HPDE6-E6E7 (cell line): Measurements from ENCODE around the gene FOXN3.
"Not testable (repeated sequence)": the region's sequence is repeated elsewhere in the genome, so short reads cannot be mapped to it uniquely, and the experiment has no call there.

Source experiments
- DNase-seq: peaks from one replicate; pipeline ENCODE4 v3.0.0; 2011; ENCODE audit warnings: missing footprints; ENCODE audit errors: extremely low spot score

FOXN3 gene

GRCh38 chr14:89165189-89166181, 251.5 kb downstream of the FOXN3 start:
- DNase-seq: no peak

DNA sequence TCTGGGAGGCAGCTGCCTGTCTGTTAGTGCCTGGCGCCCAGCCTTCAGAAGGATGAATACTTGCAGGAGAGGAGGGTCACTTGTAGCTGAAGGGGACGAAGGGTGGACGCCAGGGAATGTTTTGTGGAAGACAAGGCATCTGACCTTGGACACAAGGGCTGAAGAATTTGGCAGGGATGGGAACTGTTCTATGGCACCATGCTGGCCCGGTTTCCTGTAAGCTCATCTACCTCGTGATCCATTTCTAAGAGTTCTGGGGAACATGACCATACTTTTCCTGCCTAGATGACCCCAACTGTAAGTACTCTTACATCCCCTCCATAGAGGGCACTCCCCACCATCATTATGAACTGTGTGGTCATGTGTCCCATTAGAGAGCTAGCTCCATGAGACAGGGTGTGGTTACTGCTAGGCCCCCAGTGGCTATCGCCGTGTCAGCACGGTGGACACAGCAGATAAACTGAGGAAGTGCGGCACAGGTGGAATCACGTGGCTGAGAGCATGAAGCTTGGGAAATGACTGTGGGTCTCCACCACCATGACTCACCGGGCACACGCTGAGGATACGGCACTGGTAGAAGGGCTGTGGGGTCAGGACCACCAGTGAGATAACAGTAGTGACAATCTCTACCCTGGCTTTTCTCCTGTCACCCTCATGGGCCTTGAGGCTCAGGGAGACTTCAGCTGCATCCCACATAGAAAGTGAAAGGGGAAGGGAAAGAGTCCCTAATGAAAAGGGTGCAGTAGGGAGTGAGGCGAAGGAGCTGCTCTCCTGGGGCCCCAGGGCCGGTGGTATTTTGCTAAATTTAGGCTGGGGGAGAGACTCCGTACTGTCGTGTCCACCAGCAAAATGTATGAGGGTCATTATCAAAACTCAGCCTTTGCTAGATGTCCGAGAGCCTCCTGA, 252.6 kb downstream of the FOXN3 start:
- no peak for DNase-seq

DNA sequence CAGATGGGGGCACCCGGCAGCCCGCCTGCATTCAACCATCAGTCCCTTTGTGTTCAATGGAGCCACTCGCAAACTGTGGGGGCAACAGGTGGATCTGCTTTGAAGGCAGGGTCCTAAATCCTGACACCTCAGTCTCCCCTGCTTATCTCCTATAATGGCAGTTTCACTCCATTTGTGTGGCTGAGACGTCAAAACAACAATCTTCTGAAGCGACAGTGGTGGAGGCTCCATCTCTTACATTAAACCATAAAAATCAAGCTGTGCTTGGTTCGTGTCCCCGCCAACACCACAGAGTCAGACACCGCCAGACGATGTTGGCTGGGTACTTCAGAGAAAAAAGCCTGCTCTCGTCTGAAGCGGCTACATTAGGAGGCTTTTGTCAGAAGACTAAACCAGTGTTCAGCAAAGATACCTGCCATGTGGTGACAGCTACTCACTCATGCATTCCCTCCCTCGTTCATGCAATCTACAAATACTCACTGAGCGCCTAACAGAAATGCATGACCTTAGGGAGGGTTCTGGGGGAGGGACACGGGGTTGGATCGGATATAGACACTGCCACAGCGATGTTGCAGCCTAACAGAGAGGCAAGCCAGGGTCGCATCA, 253.9 kb downstream of the FOXN3 start:
- DNase-seq: no peak

- no peak for DNase-seq
Measured at GRCh38 chr14:89162586-89162985, 254.4 kb downstream of the FOXN3 start.

- no peak for DNase-seq
Measured at GRCh38 chr14:89160437-89160836, 256.6 kb downstream of the FOXN3 start.

DNA sequence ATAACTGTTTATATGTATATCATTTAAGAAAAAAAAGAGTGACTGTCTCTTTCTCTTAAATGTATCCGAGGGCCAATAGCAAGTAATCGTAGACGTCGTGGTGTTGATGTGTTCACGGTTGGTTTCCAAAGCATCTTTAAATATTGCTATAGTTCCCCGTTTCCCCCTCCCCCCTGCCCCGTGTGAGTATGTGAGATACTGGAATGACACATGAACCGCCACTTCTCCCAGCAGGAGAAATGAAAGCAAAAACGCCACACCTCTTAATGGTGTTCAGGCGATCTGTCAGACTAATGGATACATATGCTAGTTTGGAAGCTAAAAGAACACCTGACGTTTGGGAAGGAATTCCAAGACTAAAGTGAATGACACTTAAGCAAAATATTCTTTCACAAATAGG, 258.3 kb downstream of the FOXN3 start:
- DNase-seq: no peak

DNA sequence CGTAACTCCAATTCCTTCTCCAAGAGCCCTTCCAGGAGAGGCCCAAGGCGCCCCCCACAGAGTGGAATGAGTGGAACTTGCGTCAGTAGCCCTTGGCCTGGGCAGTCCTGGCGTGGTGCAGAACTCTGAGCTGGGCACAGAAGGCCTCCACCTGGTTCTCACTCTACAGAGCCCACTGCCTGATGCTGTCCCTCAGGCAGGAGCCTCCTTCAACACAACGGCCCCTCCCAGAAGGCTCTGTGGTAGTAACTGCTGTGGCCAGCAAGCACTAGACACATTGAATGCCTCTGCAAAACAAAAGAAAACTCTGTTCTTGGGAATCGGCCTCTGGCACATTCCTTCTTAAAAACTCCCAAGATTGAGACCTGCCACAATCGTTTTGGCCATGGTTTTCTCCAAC, 258.9 kb downstream of the FOXN3 start:
- DNase-seq: not testable (repeated sequence)

DNA sequence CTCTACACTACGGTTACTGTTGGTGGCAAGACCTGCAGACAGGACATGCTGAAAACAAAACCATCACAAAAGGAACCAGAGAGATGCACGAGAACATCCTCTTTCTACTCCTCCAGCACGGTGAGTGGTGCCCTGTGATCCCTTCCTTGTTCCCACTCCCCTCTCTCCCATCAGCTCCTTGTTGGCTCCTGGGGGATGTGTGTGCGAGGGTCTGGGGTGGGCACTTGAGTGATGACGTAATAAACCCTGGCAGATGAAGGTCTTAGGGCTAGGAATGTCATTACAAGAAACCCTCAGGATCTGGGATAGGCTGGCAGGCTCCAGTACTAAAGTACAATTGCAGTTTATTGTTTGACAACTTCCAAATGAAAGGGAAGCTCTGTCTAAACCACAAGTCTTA, 261.5 kb downstream of the FOXN3 start:
- no peak for DNase-seq

DNA sequence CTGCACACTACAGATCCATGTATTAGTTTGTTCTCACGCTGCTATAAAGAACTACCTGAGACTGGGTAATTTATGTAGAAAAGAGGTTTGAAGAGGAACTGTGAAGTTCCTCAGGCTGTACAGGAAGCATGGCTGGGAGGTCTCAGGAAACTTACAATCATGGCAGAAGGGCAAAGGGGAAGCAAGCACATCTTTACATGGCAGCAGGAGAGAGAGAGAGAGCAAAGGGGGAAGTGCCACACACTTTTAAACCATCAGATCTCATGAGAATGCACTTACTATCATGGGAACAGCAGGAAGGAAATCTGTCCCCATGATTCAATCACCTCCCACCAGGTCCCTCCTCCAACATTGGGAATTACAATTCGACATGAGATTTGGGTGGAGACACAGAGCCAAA, 265.3 kb downstream of the FOXN3 start:
- not testable (repeated sequence) for DNase-seq

DNA sequence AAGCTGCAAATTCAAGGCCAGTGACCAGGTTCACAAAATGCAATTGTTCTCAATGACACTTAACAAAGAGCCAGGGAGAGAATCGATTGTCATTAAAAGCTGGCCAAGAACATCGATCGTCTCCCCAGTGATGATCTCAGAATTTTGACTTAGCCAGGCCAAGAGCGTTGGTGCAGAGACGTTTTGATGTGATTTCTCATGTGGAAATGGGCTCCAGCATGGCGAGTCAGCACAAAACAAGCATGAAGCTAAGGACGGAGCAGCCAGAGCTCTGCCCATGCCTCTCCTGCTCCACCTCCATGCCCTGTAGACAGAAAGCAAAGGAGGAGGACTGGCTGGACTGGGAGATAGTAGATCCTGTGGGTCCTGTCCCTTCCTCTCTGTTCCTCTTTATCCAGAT, 270.8 kb downstream of the FOXN3 start:
- DNase-seq: no peak

- no peak for DNase-seq
Measured at GRCh38 chr14:89144642-89145041, 272.4 kb downstream of the FOXN3 start.

DNA sequence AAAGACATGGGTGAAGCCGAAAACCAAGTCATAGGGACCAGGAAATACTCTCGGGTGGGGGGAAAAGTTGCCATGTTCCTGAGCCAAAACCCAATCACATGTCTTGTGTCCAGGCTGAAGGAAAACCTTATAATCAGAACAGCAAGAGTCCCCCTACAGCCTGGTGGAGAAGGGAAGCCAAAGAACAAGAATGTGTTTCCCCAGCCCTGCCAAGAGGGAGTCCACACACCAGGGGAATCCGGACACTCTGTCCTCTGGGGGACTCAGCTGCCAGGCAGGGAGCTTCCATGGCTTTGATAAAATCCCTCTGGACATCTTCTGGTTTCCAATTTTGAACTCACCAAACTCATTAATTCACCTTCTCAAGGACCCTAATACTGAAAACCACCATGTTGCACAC, 273.0 kb downstream of the FOXN3 start:
- no peak for DNase-seq

DNA sequence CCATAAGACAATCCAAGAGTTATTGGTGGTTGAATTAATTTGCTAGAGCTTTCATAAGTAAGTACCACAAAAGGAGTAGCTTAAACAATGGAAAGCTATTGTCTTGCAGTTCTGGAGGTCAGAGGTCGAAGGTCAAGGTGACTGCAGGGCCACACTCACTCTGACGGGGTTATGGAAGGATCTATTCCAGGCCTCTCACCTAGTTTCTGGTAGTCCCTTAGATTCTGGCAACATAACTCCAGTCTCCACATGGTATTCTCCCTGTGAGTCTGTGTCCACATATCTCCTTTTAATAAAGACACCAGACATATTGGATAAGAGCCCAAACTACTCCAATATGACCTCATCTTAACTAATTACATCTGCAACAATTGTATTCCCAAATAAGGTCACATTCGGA, 273.4 kb downstream of the FOXN3 start:
- no peak for DNase-seq

DNA sequence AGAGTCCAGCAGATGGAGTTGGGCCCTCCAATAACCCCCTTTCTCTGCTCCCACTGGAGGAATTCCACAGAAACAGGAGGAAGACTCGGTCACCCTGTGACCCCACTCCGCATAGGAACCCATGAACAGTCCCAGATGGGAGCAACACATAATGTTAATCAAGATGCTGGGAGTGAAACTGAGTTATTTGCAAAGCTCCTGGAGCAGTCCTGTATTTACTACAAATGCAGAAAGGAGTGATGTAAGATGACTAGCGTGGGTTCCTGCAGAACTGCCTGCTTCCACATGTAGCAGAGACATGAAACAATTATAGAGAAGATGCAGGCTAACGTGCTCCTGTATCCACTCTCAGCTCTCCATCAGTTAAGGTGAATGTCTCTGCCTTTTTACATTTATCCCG, 274.7 kb downstream of the FOXN3 start:
- DNase-seq: no peak

DNA sequence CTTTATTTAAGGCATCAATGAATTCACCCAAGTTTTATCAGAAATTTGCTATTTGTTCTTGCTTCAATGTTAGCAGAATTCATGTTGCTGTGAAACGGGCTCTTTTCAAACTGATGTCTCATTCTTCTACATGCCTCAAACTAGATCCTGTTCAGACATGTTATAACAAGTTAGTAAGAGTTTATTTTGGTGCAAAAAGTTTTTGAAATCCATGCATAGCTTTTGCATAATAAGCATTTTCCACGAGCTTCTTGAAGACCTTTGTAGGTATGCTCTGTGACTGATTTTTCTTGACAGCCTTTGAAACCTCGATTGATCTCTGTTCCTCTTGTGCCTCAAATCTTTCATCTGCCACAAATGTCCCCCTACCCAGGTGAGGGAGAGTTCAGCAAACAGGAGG, 275.2 kb downstream of the FOXN3 start:
- no peak for DNase-seq

GRCh38 chr14:89140326-89140725, 276.7 kb downstream of the FOXN3 start:
- DNase-seq: no peak

GRCh38 chr14:89139404-89140247, 277.4 kb downstream of the FOXN3 start:
- DNase-seq: no peak

DNA sequence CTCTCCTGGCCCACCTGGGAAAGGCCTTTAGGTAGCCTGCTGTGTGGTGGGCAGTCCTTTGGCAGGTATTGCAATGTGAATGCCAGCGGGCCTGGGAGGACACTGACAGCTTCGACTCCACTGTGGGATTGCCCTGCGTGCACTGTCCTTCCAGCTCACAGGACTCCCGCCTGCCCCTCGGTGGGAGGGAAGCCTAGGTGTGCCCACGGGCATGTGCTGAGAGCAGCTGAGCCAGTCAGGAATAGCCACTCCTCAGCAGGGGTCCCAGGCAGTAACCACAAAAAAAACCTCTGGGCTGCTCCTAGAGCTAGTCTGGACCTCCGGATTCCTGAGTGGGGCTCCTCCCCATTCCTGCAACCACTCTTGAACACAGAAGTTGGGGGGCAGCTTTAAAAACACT, 278.2 kb downstream of the FOXN3 start:
- no peak for DNase-seq

DNA sequence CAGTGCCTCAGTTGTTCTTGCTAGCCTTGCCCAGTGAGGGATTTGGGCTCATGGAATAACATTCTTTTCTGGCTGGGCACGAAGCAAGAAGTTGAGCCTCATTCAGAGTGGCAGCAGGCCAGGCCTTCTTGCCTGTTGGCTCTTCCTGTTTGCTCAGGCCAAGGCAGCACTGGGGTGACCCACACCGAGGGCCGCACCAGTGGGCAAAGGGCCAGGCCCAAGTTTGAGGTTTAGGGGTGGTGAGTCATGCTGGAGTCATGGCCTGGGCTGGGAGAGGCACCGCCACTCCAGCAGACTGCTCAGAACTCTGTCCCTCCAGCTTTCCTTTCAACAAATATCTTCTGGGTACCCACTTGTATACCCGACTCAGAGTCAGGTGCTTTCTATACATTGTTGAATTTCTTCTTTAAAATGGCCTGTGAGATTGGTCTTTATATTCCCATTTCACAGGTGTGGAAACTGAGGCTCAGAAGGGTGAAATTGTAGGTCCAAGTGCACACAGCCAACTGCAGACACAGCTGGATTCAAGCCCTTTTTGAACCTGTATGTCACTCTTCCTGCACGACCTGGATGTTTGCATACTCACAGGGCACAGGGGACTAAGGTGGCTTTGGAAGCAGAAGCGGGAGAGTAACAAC, 279.4 kb downstream of the FOXN3 start:
- peak; percentile 83 for DNase-seq

DNA sequence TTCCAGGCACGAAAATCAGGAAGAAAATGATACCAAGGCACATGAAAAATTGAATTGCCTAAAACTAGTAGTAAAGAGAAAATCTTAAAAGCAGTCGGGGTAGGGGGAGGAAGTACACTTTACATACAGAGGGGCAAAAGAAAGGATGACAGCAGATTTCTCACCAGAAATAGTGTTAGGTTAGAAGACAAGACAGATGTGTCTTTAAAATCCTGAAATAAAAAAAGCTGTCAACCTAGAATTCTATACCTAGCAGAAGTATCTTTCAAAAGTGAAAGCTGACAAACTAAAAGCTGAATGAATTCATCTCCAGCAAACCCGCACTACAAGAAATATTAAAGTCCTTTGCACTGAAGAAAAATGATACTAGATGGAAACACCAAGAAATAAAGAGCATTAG, 280.4 kb downstream of the FOXN3 start:
- DNase-seq: no peak

GRCh38 chr14:89134640-89135039, 282.4 kb downstream of the FOXN3 start:
- DNase-seq: no peak
